BJ (cell line): ENCODE data around the gene CPS1. TPM values are rescaled to one million over a fixed set of nuclear protein-coding genes. Genes with fewer than 3 reads are reported as not detected.

ENCODE experiments used
- CTCF ChIA-PET: fragments of 350-600 bp; formaldehyde crosslinking; extraction: SDS; loops from one replicate; lab custom pipeline; 2021; ENCODE audit warnings: antibody characterized with exemption, inconsistent platforms; lab: Yijun Ruan, JAX
- POLR2A ChIA-PET: fragments of 300-600 bp; sonication (Branson Sonifier 250); formaldehyde crosslinking; extraction: SDS; loops from one replicate; lab custom pipeline; 2021; ENCODE audit warnings: antibody characterized with exemption; lab: Charles Lee
- DNase-seq: peaks from one replicate; pipeline ENCODE4 v3.0.0-alpha.2; 2011; ENCODE audit warnings: low read depth
- H3K27me3 ChIP-seq: 2 replicates; pipeline ENCODE4 v1.6.0; 2011; ENCODE audit warnings: low read length; ENCODE audit not compliant: control insufficient read depth, insufficient read depth
- H3K36me3 ChIP-seq: 2 replicates; pipeline ENCODE4 v1.5.1; 2011; ENCODE audit warnings: low read length; ENCODE audit not compliant: control insufficient read depth, insufficient read depth
- H3K4me3 ChIP-seq: 2 replicates; pipeline ENCODE4 v1.5.1; 2011; ENCODE audit warnings: low read depth, mild to moderate bottlenecking, control low read depth, low read length
- polyA plus RNA-seq: library from polyadenylated mRNA; depleted of rRNA; stranded (reverse); fragments of >200 nt; gene quantifications from 2 replicates; pipeline ENCODE4 v1.2.3, GENCODE V29; 2011
- TF ChIP-seq, protein P1 (sequence below): IDR thresholded peaks from 2 replicates; pipeline ENCODE4 v1.5.1; 2011; ENCODE audit warnings: low read depth, mild to moderate bottlenecking, control low read depth, inconsistent platforms, low read length, moderate library complexity; ENCODE audit not compliant: insufficient read depth

CPS1 gene
- polyA plus RNA-seq, 1 experiment = 10.9 TPM

- CTCF ChIA-PET = no interaction called here
- H3K4me3 ChIP-seq = no peak overlapping the region
- no peaks in the 10 kb centered on the region for H3K27me3 ChIP-seq
- TF ChIP-seq, protein P1, sequence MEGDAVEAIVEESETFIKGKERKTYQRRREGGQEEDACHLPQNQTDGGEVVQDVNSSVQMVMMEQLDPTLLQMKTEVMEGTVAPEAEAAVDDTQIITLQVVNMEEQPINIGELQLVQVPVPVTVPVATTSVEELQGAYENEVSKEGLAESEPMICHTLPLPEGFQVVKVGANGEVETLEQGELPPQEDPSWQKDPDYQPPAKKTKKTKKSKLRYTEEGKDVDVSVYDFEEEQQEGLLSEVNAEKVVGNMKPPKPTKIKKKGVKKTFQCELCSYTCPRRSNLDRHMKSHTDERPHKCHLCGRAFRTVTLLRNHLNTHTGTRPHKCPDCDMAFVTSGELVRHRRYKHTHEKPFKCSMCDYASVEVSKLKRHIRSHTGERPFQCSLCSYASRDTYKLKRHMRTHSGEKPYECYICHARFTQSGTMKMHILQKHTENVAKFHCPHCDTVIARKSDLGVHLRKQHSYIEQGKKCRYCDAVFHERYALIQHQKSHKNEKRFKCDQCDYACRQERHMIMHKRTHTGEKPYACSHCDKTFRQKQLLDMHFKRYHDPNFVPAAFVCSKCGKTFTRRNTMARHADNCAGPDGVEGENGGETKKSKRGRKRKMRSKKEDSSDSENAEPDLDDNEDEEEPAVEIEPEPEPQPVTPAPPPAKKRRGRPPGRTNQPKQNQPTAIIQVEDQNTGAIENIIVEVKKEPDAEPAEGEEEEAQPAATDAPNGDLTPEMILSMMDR = no peak
- no peak for DNase-seq
- no peaks in the 10 kb centered on the region for H3K36me3 ChIP-seq
- POLR2A ChIA-PET = no interaction called here
Measured at GRCh38 chr2:210707900-210708299, 151.5 kb downstream of the CPS1 start.

- Histone ChIP-seq H3K36me3 (no peaks in the 10 kb centered on the region), H3K4me3 (no peak overlapping the region), H3K27me3 (no peaks in the 10 kb centered on the region)
- TF ChIP-seq, protein P1 = no peak
- ChIA-PET POLR2A (no interaction called here), CTCF (no interaction called here)
- no peak for DNase-seq
Measured at GRCh38 chr2:210713122-210713521, 156.7 kb downstream of the CPS1 start.

DNA sequence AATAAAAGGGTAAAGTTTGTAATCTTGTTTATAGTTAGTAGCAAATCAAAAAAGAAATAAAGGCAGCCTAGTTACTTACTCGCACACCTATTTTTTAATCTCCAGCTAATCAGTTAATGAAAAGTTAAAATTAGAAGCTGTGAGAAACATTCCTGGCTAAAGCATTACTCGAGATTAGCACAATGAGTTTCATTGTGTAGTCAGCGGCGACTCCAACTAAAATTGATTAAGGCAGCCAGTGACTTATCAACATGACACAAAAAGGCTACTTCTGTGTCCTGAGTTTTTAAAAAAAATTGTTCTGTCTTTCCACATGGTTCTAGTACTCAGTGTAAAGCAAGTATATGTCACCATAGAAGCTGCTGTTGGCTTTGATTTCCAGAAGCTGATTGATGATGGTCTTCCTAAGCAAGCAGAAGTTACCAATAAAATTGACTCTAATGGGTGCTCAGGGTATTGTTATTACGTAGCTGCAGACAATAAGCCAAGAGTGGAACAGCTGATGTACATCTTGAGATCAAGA lies 159.2 kb downstream of the CPS1 start:
- TF ChIP-seq, protein P1 = no peak
- ChIA-PET CTCF (no interaction called here), POLR2A (no interaction called here)
- H3K4me3 ChIP-seq = no peak overlapping the region
- H3K36me3 ChIP-seq = no peaks in the 10 kb centered on the region
- no peak for DNase-seq
- no peaks in the 10 kb centered on the region for H3K27me3 ChIP-seq

DNA sequence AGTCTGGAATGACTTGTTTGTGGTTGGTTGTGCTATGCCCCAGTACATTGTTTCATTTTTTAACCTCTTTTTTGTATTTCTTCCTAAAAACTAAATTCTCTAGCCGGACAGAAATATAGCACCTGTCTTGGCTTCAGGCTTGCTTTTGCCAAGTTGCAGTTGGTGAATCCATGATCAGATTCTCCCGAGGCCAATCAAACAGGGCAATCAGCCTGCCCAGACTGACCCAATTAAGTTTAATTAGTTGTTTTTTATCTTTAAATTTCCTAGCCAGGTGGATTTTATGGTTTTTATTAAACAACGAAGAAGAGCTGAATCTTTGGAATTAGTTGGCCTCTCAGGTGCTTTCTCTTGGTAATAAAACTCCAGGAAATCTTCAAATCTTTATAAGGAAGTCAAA lies 162.1 kb downstream of the CPS1 start:
- TF ChIP-seq, protein P1 = no peak
- CTCF ChIA-PET = no interaction called here

DNA sequence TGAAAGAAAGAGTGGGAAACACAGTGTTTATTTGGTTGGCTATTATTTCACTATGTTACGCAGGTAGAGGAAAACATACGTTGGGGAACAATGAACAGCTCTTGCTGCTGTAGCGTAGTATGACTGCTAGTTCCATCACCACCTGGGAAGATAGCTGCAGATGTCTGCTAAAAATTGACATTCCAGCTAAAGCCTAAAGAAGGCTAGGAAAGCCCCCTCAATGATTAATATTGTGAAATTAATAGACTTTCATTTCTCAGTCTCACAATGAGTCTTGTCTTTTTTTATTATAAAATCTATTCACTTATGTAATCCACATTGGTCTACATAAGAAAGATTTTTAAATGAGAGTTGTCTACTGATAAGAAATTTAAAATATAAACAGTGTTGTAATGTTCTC lies 165.7 kb downstream of the CPS1 start:
- ChIA-PET POLR2A (no interaction called here), CTCF (no interaction called here)
- Histone ChIP-seq H3K27me3 (no peaks in the 10 kb centered on the region), H3K4me3 (no peak overlapping the region), H3K36me3 (no peaks in the 10 kb centered on the region)
- no peak for DNase-seq
- TF ChIP-seq, protein P1 = no peak

More for the DNA sequence above, 162.1 kb downstream of the CPS1 start:
- Histone ChIP-seq H3K4me3 (no peak overlapping the region), H3K27me3 (no peaks in the 10 kb centered on the region), H3K36me3 (no peaks in the 10 kb centered on the region)
- no peak for DNase-seq
- POLR2A ChIA-PET = no interaction called here
